Gastrocnemius medialis (tissue), 4 donors: ENCODE measurements around the gene PDCD1. TPM values are rescaled to one million over a fixed set of nuclear protein-coding genes. Genes with fewer than 3 reads are reported as not detected.

Experiments used
- ATAC-seq, 2 donors: fragments of 150-250 bp; one replicate each; pipeline ENCODE4 v1.9.1; 2016
- DNase-seq, 2 donors: peaks; one replicate each; pipeline ENCODE4 v3.0.0-alpha.2; 2019
- H3K27ac ChIP-seq, 4 donors: fragments of 200-600 bp; sonication (generic); 1 replicate in 1 of 4; 2 replicates in 3 of 4; pipeline ENCODE4 v1.5.1; 2016 to 2018; ENCODE audit warnings: mild to moderate bottlenecking in 2 of 4, moderate library complexity in 1 of 4
- H3K27me3 ChIP-seq, 3 donors: fragments of 200-600 bp; sonication (generic) in 2 of 3; 1 replicate in 1 of 3; 2 replicates in 2 of 3; pipeline versions ENCODE4 v1.5.1 to v1.6.0; 2016 to 2019; ENCODE audit warnings: mild to moderate bottlenecking in 1 of 3, moderate library complexity in 1 of 3
- H3K36me3 ChIP-seq, 2 donors: fragments of 200-600 bp; sonication (generic) in 1 of 2; one replicate each; pipeline ENCODE4 v1.5.1; 2017 to 2018
- H3K4me1 ChIP-seq, 2 donors: fragments of 200-600 bp; sonication (generic) in 1 of 2; one replicate each; pipeline ENCODE4 v1.5.1; 2016 to 2017; ENCODE audit warnings: mild to moderate bottlenecking in 2 of 2
- H3K4me3 ChIP-seq, 4 donors: fragments of 200-600 bp; sonication (generic) in 3 of 4; 1 replicate in 1 of 4; 2 replicates in 3 of 4; pipeline ENCODE4 v1.5.1; 2016 to 2019; ENCODE audit warnings: mild to moderate bottlenecking in 2 of 4
- H3K9me3 ChIP-seq, 3 donors: fragments of 200-600 bp; sonication (generic) in 2 of 3; 1 replicate in 1 of 3; 2 replicates in 2 of 3; pipeline ENCODE4 v1.5.1; 2016 to 2019
- POLR2A ChIP-seq, 2 donors: fragments of 450-650 bp; IDR thresholded peaks; one replicate each; pipeline ENCODE4 v1.6.1; 2017; ENCODE audit warnings: antibody characterized with exemption in 2 of 2, mild to moderate bottlenecking in 2 of 2, moderate library complexity in 2 of 2
- in situ Hi-C, 4 donors: fragments of 200-750 bp; cut with MboI; loops; one replicate each; pipeline versions ENCODE4 v1.15.0 to v1.8.0; 2017; ENCODE audit warnings: low sequenced_read_pairs in 4 of 4
- intact Hi-C: fragments of 100-400 bp; cut with DNase I; formaldehyde crosslinking; loops from one replicate; pipeline ENCODE4 v1.15.1; 2023; ENCODE audit warnings: low total_unique reads
- total RNA-seq, 4 donors: library from RNA; depleted of rRNA; stranded (reverse); fragments of >200 nt; gene quantifications; one replicate each; pipeline versions ENCODE4 v1.1.0 to v1.2.3, GENCODE V29; 2016
- TF ChIP-seq, protein P1 (sequence below), 5 experiments: fragments of 450-650 bp in 3 of 5; fragments of 200-600 bp in 2 of 5; sonication (generic) in 2 of 5; IDR thresholded peaks in 4 of 5; conservative IDR thresholded peaks in 1 of 5; 1 replicate in 4 of 5; 2 replicates in 1 of 5; pipeline ENCODE4 v1.5.1; 2016 to 2019; ENCODE audit warnings: antibody characterized with exemption in 5 of 5, mild to moderate bottlenecking in 3 of 5, moderate library complexity in 3 of 5

The PDCD1 gene
- total RNA-seq, 4 donors from 2014 or later, result 0.13 TPM; not detected in 3

DNA sequence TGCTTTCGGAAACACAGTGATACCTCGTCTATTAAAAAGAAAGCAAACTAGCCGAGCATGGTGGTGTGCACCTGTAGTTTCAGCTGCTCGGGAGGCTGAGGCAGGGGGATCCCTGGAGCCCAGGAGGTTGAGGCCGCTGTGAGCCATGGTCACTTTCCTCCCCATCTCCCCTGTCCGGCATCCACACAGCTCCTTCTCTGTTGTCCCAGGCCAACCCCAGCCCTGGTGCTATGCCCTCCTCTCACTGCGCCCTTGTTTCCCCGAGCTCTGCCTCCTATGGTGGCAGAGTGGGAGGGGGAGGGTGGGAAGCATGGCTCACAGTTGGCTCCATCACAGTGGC, 26.2 kb upstream of the PDCD1 start:
- TF ChIP-seq, protein P1, sequence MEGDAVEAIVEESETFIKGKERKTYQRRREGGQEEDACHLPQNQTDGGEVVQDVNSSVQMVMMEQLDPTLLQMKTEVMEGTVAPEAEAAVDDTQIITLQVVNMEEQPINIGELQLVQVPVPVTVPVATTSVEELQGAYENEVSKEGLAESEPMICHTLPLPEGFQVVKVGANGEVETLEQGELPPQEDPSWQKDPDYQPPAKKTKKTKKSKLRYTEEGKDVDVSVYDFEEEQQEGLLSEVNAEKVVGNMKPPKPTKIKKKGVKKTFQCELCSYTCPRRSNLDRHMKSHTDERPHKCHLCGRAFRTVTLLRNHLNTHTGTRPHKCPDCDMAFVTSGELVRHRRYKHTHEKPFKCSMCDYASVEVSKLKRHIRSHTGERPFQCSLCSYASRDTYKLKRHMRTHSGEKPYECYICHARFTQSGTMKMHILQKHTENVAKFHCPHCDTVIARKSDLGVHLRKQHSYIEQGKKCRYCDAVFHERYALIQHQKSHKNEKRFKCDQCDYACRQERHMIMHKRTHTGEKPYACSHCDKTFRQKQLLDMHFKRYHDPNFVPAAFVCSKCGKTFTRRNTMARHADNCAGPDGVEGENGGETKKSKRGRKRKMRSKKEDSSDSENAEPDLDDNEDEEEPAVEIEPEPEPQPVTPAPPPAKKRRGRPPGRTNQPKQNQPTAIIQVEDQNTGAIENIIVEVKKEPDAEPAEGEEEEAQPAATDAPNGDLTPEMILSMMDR (IDR thresholded peaks at IDR 0.05 in 4 of 5, conservative IDR thresholded peaks at IDR 0.05 in 1 of 5), result no peak
- no peak for TF ChIP-seq POLR2A (IDR thresholded peaks at IDR 0.05)
- Histone ChIP-seq H3K27ac (no peak overlapping the region), H3K36me3 (no peaks in the 10 kb centered on the region), H3K27me3 (peaks cover 0 to 10% (median 3%) of the 10 kb centered on the region in 3 donors), H3K4me3 (no peak overlapping the region), H3K4me1 (peaks cover 13 to 14% of the 10 kb centered on the region in 2 donors), H3K9me3 (no peaks in the 10 kb centered on the region)
- intact Hi-C loops, result loop anchor here (10.0 kb wide), 1 partner anchor 180 kb away; the partner anchor contains the start of gene ING5
- ATAC-seq (no peak), DNase-seq (no peak)
- in situ Hi-C loops, result no loop called here

DNA sequence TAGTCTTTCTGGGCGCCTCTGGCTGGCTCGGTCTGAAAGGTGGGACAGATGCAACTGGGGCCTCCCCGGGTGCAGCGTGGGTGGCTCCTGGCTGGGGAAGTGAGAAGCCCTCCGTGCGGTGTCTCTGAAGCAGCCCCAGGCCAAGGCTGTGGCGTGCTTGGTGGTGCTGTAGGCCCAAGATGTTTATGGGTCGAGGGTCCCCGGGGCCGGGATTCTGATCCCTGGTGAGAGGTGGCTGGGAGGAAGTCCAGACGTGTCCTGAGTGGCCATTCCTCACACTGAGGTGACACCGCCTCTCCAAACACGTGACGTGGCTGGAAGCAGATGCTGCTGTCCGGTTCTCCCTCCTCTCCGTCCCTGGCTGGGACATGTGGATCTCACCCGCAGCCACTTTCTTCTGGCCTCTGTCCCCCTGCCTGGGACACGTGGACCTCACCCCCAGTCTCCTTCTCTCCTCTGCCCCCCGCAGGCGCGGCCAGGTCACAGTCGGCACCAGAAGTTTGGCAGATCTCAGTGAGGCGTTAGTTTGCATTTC, 23.5 kb upstream of the PDCD1 start:
- Histone ChIP-seq H3K4me1 (peaks cover 13 to 14% of the 10 kb centered on the region in 2 donors), H3K4me3 (peak overlapping the region; percentile 43 to 81 (median 60)), H3K27me3 (no peaks in the 10 kb centered on the region), H3K9me3 (no peaks in the 10 kb centered on the region), H3K27ac (peak overlapping the region; percentile 62 to 84 (median 64)), H3K36me3 (no peaks in the 10 kb centered on the region)
- ATAC-seq, result peak; percentile 43 to 61
- intact Hi-C loops, result loop anchor here (10.0 kb wide), 1 partner anchor 177 kb away; the partner anchor contains the start of gene ING5
- DNase-seq, result peak; percentile 31 to 69
- in situ Hi-C loops, result no loop called here
- TF ChIP-seq, protein P1 (IDR thresholded peaks at IDR 0.05 in 4 of 5, conservative IDR thresholded peaks at IDR 0.05 in 1 of 5), result no peak
- no peak for TF ChIP-seq POLR2A (IDR thresholded peaks at IDR 0.05)

DNA sequence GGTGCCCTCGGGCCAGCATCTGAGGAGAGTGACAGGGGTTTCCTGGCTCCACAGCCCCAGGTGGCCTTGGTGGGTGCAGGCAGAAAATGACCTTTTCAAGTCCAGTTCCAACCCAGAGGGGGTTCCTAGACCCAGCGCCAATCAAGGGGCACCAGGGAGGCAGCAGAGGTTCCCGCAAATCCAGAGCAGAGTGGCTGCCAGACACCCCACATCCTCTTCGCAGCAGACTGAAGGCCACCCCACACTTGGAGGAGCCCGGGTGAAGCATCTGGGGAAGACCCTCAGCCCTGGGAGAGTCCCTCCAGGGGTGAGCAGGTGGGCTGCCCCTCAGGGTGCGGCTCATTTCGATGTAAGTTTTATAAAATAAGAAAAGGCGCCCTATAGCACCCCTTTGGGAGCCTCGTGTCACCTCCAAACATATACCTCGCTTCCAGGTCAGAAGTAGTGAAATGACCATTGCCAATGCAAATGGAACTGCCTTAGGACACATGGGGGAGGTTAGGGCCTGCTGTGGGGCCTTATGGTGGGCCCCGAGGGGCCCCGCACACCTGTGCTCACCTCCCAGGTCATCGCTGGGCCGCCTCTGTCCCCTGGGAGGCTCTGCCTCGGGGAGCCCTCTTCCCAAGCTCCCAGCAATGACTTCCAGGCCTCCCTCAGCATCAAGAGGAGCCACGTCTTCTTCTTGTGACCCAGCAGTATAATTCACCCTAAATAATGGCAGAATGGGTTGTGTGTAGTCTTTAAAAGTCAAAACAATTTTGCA, 21.8 kb upstream of the PDCD1 start:
- Histone ChIP-seq H3K4me3 (peak overlapping the region in 2 of 4 donors; percentile 55 to 60), H3K4me1 (peaks cover 13 to 14% of the 10 kb centered on the region in 2 donors), H3K27ac (peak overlapping the region in 3 of 4 donors; percentile 62 to 84 (median 64)), H3K9me3 (no peaks in the 10 kb centered on the region), H3K27me3 (no peaks in the 10 kb centered on the region), H3K36me3 (no peaks in the 10 kb centered on the region)
- TF ChIP-seq, protein P1 (IDR thresholded peaks at IDR 0.05 in 4 of 5, conservative IDR thresholded peaks at IDR 0.05 in 1 of 5), result no peak
- no peak for TF ChIP-seq POLR2A (IDR thresholded peaks at IDR 0.05)
- intact Hi-C loops, result loop anchor here (2.0 to 10.0 kb wide), 2 partner anchors 152 to 176 kb away; partner anchors contain the start of gene ING5
- in situ Hi-C loops, result no loop called here
- no peak for ATAC-seq
- DNase-seq, result no peak

DNA sequence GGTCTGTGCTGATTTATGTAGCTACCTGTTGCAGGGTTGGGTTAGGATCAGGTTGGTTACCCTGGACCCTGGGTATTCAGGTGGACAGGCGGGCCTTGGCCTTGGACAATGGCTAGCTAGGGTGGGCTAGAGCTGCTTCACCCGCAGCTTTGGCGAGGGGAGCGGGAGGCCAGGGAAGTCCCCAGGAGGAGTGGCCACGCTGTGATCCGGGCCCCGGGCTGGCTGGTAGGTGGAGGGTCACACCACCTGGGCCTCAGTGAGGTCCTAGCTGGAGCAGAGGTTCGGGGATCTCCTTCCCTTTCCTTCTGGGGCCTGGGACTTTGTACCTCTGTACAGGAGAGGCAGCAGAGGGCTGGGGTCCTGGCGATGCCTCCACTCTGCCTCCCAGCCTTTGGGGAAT, 20.6 kb upstream of the PDCD1 start:
- no peaks in the 10 kb centered on the region for H3K36me3 ChIP-seq
- in situ Hi-C loops, result no loop called here
- no peak for DNase-seq

More for the DNA sequence above, 20.6 kb upstream of the PDCD1 start:
- no peak for TF ChIP-seq POLR2A (IDR thresholded peaks at IDR 0.05)
- TF ChIP-seq, protein P1 (IDR thresholded peaks at IDR 0.05 in 4 of 5, conservative IDR thresholded peaks at IDR 0.05 in 1 of 5), result no peak
- Histone ChIP-seq H3K27me3 (no peaks in the 10 kb centered on the region), H3K27ac (no peak overlapping the region), H3K4me1 (peaks cover 13 to 14% of the 10 kb centered on the region in 2 donors), H3K9me3 (no peaks in the 10 kb centered on the region), H3K4me3 (no peak overlapping the region)
- intact Hi-C loops, result no loop called here
- no peak for ATAC-seq
